GM21526 (cell line): ENCODE results near the gene CKAP2L.

Experiments used
- ATAC-seq: cut with Tn5 transposase; IDR thresholded peaks from one replicate; pipeline ENCODE4 v1.9.1; 2021; ENCODE audit warnings: moderate library complexity; ENCODE audit not compliant: unreplicated experiment, low FRiP score

The CKAP2L gene, protein sequence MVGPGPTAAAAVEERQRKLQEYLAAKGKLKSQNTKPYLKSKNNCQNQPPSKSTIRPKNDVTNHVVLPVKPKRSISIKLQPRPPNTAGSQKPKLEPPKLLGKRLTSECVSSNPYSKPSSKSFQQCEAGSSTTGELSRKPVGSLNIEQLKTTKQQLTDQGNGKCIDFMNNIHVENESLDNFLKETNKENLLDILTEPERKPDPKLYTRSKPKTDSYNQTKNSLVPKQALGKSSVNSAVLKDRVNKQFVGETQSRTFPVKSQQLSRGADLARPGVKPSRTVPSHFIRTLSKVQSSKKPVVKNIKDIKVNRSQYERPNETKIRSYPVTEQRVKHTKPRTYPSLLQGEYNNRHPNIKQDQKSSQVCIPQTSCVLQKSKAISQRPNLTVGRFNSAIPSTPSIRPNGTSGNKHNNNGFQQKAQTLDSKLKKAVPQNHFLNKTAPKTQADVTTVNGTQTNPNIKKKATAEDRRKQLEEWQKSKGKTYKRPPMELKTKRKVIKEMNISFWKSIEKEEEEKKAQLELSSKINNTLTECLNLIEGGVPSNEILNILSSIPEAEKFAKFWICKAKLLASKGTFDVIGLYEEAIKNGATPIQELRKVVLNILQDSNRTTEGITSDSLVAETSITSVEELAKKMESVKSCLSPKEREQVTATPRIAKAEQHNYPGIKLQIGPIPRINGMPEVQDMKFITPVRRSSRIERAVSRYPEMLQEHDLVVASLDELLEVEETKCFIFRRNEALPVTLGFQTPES

DNA sequence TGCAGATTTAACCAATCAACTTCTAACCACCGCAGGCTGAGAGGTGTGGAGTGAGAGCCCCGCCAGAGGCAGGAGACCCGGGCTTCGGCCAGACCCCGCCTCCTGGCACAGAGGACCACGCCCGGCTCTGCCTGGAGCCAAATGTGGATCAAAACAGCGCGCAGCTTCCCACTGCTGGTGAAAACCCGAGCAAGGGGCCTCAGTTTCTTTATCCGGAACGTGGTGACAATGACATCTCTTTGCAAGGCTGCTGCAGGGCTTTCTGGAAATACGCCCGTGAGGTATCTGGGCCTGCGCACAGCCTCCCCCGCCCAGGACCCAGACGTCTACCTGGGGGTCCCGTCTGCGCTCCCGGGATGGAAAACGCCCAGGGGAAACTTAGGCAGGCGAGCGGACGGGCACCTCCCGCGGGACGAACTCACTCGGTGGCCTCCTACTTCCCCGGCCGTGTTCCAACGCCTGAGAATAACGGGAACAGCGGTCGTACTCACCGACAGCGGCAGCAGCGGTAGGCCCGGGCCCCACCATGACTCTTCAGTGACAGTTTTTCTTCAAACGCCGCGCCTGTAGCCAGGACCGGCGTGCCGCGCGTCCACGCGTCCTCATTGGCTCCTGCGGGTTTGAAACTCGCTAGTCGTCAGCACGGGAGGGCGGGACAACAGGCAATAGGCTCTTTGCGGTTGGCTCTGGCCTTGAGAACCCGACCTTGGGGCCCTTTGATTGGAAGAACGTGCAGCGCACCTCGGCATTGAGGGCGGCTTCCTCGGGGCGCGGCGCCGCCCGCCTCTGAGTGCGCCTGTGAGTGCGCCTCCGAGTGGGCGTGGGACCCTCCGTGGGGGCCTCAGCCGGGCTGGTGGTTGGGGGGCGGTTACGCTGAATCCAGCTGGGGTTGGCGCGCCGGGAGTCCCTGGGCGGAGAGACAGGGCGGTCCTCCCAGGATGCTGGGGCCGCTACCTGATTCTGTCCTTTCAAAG is at the start of gene CKAP2L:
Gene CKAP2L (minus strand): TSS at position 539 of the 974 bp plus-strand sequence. CDS start 11 bp downstream, at position 528.
- peak; percentile 95 for ATAC-seq

DNA sequence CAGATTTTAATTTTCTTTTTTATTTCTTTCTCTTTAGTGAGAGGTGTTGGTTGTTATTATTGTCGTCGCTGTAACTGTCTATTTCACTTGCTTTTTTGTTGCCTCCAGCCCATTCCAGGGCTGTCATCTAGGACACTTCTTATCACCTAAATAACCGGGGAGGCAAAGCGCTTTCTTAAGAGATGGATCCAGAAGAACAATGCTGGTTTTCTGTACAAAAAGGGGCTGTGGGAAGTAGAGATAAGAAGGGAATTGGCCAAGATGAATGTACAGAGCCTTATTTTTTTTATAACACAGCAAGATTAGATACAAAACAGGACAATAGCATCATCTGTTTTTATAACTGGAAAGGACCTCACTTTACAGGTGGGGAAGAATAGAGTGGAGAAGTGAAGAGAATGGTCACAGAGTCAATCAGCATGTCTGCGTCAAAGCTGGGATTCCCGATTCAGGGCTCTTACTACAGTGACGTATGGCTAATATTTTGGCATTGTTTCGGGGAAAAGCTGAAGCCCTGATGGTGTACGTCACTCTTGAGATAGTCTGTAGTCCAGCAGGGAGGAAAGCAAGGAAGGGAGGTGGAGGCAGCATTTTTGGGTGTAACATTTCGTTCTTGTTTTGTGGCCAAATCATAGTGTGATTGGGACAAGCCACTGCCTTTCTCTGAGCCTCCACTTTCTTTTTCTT is 49.0 kb upstream of the CKAP2L start:
- ATAC-seq = no peak

GRCh38 chr2:112812318-112813267 is 48.2 kb upstream of the CKAP2L start:
- no peak for ATAC-seq

GRCh38 chr2:112811841-112812306 is 47.5 kb upstream of the CKAP2L start:
- ATAC-seq = no peak

- ATAC-seq = no peak
Observed at GRCh38 chr2:112811276-112811831, 46.9 kb upstream of the CKAP2L start.

- no peak for ATAC-seq
Observed at GRCh38 chr2:112809112-112809511, 44.7 kb upstream of the CKAP2L start.

DNA sequence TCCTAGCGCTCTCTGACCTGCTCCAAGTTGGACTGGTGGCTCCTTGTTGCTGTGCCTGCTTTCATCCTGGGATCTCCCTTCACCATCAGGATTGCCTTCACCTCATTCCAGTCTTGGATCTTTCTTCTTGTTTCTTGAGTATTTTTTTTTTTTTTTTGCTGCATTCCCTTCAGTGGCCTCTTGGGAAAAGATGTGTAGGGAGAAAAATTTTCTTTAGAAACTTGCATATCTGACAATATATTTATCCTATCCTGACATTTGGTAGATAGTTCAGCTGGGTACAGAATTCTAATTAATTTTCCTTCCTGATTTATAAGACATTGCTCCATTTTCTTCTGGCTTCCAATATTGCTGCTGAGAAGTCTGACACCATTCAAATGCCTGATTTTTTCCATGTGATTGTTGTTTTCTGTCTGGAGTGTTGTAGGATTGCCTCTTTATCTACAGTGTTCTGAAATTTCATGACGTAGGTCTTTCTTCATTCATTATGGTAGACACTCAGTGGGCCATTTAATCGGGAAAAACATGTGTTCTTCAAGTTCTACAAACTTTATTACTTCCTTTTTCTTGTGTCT is 42.9 kb upstream of the CKAP2L start:
- no peak for ATAC-seq

GRCh38 chr2:112805542-112805941 is 41.1 kb upstream of the CKAP2L start:
- peak; percentile 58 for ATAC-seq

DNA sequence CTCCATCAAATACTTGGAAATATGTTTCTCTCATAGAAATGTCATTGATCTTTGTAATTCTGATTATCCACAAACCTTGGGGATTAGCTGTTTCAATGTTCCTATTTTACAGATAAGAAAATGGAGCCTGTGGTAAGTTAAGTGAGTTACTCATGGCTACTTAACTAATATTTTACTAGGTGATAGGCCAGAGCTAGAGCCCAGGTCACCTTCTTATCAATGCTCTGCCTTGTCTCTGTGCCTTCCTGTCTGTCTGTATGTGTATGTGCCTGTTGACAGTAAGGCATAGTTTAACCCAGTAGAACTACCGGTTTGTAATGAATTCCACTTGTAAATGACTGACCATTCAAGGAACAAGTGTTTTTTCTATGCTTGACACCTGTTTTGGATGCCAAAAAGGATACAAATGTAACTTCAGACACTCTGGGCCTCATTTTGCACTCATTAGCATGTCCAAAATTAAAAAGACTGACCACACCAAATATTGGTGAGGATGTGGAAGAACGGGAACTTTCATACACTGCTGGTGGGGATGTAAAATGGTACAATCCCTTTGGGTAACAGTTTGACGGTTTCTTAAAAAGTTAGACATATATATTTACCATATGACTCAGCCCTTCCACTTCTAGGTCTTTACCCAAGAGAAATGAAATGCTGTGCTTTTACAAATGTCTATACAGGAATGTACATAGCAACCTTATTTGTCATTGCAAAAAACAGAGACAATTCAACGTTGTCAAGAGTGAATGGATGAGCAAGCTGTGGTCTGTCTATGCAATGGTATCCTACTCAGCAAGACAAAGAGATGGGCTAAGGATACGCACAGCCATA is 39.5 kb upstream of the CKAP2L start:
- ATAC-seq = no peak

DNA sequence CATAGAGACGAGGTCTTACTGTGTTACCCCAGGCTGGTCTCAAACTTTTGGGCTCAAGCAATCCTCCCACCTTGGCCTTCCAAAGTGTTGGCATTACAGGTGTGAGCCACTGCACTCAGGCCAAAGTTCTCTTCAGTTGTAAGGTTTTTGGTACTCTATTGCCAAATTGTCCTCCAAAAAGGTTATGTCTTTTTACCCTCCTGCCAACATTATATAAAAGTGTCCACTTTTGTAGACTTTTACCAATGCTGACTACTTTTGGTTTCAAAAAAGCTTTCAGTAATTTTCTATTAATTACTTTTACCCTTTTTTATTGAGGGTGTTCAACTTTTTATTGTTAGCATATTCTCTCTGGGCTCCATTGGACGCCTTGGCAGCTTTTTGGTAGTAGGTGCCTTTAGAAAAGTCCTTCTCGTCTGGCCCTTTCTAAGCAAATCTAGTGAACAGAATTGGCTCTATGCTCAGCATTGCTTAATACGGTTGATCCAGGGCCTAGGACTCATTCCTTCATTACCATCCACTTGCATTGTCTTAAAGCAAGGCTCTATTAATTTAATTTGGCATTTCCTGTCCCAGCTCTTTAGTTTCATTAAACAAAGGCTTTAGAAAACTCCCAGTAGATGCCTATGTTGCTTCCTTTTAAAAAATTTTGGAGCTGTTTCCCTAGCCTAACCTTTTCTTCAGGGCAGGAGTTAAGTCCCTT is 36.6 kb upstream of the CKAP2L start:
- no peak for ATAC-seq

GRCh38 chr2:112798979-112799975 is 34.9 kb upstream of the CKAP2L start:
- ATAC-seq = no peak

GRCh38 chr2:112796486-112796885 is 32.1 kb upstream of the CKAP2L start:
- no peak for ATAC-seq

GRCh38 chr2:112795774-112796173 is 31.4 kb upstream of the CKAP2L start:
- ATAC-seq = no peak

DNA sequence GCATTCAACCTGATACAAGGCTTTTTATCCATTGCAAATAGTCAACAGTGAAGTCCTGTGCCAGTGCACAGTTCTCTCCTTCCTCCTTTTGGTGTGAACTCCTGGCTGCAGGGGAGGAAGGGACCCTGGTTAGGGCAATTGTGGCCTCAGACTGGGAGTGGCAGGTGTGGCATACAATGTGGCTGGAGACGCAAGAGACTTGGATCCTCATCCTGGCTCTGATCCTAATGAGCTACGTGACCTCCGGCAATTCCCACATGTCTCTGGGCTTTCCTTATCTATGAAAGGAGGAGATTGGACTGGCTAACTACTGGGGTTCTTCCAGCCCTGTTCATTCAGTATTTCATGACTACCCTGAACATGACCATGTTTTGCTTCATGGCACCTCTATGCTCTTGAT is 30.4 kb upstream of the CKAP2L start:
- ATAC-seq = no peak

DNA sequence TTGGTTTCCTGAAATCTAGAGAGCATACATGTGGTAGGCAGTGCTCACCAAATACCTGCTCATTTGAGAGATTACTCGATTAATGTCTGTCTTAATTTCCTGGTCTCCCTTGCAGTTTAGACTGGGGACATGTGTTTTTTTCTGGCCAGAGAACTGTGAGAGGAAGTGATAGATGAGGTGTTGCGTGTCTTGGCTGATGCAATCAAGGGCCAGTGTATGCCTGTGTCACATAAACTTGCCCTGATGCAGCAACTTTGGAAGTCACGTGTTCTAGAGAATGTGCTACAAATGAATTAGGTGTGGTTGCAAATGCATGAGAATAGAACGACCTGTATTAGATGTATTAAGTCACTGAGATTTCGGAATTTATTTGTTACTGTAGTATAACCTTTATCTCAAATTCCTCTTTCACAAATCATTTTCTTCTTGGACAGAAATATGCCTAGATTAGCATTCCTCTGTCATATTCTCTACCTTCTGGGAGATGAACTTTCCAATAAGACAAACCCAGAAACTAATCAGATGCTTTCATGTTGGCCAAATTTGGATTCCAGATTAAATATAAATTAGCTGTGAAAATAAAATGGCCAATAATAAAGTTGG is 29.8 kb upstream of the CKAP2L start:
- ATAC-seq = no peak
